Endothelial cell (in vitro differentiated cells): ENCODE results near the gene CSTB. TPM values are rescaled to one million over a fixed set of nuclear protein-coding genes. Genes with fewer than 3 reads are reported as not detected.
"Not testable (repeated sequence)": the region's sequence is repeated elsewhere in the genome, so short reads cannot be mapped to it uniquely, and the experiment has no call there.

ENCODE experiments used
- DNase-seq: peaks from one replicate; pipeline ENCODE4 v3.0.0; 2021; ENCODE audit warnings: low spot score
- H3K27ac Mint-ChIP-seq: one replicate; pipeline ENCODE4 v1.8.0; 2021; ENCODE audit warnings: mixed read lengths, inconsistent platforms; ENCODE audit not compliant: unreplicated experiment
- H3K27me3 Mint-ChIP-seq: one replicate; pipeline ENCODE4 v1.8.0; 2021; ENCODE audit warnings: mild to moderate bottlenecking, moderate library complexity, mixed read lengths, inconsistent platforms; ENCODE audit not compliant: unreplicated experiment
- H3K36me3 Mint-ChIP-seq: one replicate; pipeline ENCODE4 v1.8.0; 2021; ENCODE audit warnings: mild to moderate bottlenecking, low read depth, mixed read lengths, inconsistent platforms; ENCODE audit not compliant: unreplicated experiment
- H3K4me1 Mint-ChIP-seq: one replicate; pipeline ENCODE4 v1.8.0; 2021; ENCODE audit warnings: mild to moderate bottlenecking, mixed read lengths, inconsistent platforms; ENCODE audit not compliant: unreplicated experiment
- H3K4me3 Mint-ChIP-seq: one replicate; pipeline ENCODE4 v1.8.0; 2021; ENCODE audit warnings: mild to moderate bottlenecking, mixed read lengths, inconsistent platforms; ENCODE audit not compliant: unreplicated experiment
- H3K9me3 Mint-ChIP-seq: one replicate; pipeline ENCODE4 v1.8.0; 2021; ENCODE audit warnings: mixed read lengths, inconsistent platforms; ENCODE audit not compliant: unreplicated experiment
- long read RNA-seq: library from polyadenylated mRNA; unstranded; transcript quantifications from one replicate; pipeline ENCODE4 v2.0.0, GENCODE V29; 2020; ENCODE audit not compliant: unreplicated experiment
- total RNA-seq: library from RNA; stranded (reverse); fragmentation: NEBNext Ultra II Directional; extraction: Animal tissue kit (Norgen Biotek cat#: 25700); gene quantifications from one replicate; pipeline ENCODE4 v1.2.1, GENCODE V29; 2021; ENCODE audit not compliant: unreplicated experiment
- TF ChIP-seq, protein P1 (sequence below): fragments of 200-600 bp; sonication (generic); IDR thresholded peaks from one replicate; pipeline ENCODE4 v1.5.0; 2021; ENCODE audit warnings: antibody characterized with exemption; ENCODE audit not compliant: unreplicated experiment

The CSTB gene, protein sequence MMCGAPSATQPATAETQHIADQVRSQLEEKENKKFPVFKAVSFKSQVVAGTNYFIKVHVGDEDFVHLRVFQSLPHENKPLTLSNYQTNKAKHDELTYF
- total RNA-seq = 66.5 TPM
- long read RNA-seq, transcript CSTB-201 (3 exons, 2,164 nt) = major isoform, 171 of 178 reads
- long read RNA-seq, partial matches to known transcripts = 2 of 178 reads
- long read RNA-seq, other reads (novel, unspliced or antisense) = 3 of 178 reads

DNA sequence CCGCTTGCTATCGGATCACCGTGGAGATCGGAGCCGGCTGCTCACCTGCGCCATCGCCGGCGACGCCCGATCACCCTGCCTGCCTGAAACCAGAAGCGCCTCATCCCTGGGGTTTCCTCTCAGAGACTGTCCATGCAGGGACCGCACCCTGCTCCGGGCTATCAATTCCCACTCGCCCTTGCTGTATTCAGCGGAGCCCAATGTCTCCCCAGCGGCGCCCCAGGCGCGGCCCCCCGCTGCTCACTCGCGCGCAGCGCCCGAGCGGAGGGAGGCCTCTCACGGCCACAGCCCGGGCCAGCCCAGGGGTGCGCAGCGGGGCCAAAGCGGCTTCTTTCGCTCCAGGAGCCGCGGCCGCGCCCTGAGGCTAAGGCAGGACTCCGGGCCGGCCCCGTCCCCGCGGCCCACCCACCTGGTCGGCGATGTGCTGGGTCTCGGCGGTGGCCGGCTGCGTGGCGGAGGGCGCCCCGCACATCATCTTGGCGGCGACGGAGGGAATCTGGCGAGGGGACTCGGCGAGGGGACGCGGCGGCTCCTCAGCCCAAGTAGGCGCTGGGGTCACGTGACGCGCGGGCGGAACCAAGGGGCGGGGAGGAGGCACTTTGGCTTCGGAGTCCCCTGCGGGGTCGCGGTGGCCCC, at the start of gene CSTB:
Gene CSTB, minus strand, starts transcription at position 514 of the 636 bp plus-strand sequence. Its CDS starts 39 bp downstream, at position 475.
- Mint-ChIP-seq H3K4me1 (peaks cover 40% of the 10 kb centered on the region), H3K9me3 (no peaks in the 10 kb centered on the region), H3K27ac (peak within 1 kb of the TSS; percentile 36), H3K36me3 (peaks cover 21% of the 10 kb centered on the region), H3K4me3 (peak within 1 kb of the TSS; percentile 97), H3K27me3 (peaks cover 17% of the 10 kb centered on the region)
- TF ChIP-seq, protein P1, sequence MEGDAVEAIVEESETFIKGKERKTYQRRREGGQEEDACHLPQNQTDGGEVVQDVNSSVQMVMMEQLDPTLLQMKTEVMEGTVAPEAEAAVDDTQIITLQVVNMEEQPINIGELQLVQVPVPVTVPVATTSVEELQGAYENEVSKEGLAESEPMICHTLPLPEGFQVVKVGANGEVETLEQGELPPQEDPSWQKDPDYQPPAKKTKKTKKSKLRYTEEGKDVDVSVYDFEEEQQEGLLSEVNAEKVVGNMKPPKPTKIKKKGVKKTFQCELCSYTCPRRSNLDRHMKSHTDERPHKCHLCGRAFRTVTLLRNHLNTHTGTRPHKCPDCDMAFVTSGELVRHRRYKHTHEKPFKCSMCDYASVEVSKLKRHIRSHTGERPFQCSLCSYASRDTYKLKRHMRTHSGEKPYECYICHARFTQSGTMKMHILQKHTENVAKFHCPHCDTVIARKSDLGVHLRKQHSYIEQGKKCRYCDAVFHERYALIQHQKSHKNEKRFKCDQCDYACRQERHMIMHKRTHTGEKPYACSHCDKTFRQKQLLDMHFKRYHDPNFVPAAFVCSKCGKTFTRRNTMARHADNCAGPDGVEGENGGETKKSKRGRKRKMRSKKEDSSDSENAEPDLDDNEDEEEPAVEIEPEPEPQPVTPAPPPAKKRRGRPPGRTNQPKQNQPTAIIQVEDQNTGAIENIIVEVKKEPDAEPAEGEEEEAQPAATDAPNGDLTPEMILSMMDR = no peak
- peak; percentile 68 for DNase-seq

DNA sequence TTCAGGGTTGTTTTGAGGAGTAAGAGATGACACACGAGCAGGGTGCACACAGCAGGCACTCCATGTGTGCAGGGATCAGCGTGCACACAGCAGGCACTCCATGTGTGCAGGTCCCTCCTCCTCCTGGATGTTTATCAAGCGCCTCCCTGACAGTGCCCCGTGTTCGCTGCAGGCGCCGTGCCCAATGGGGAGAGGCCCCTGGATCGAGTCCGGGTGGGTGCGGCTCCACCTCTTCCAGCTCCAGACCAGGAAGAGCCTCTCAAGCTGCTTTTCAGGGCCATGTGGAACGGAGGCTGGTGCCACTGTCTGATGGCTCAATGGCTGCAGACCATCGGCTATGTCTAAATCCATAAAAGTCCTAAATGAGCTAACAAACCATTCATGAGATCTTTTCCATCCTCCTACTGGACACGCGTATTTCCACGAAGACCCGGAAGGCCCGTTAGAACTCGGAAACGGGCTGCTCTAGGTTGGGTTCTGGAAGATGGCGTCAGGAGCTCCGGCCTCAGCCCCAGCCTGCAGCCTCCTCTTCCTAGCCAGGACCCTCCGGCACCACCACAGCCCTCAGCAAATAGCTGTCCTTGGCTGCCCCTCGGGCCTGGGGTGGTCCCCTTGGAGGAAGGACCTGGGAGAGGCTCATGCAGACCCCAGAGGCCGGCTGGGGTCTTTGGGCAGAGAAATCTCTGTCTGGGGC, 49.3 kb upstream of the CSTB start:
- H3K27me3 Mint-ChIP-seq = peaks cover 2% of the 10 kb centered on the region
- no peaks in the 10 kb centered on the region for H3K4me1 Mint-ChIP-seq
- H3K36me3 Mint-ChIP-seq = no peaks in the 10 kb centered on the region
- TF ChIP-seq, protein P1 = no peak
- no peak overlapping the region for H3K4me3 Mint-ChIP-seq
- no peaks in the 10 kb centered on the region for H3K9me3 Mint-ChIP-seq
- DNase-seq = no peak
- H3K27ac Mint-ChIP-seq = no peak overlapping the region

DNA sequence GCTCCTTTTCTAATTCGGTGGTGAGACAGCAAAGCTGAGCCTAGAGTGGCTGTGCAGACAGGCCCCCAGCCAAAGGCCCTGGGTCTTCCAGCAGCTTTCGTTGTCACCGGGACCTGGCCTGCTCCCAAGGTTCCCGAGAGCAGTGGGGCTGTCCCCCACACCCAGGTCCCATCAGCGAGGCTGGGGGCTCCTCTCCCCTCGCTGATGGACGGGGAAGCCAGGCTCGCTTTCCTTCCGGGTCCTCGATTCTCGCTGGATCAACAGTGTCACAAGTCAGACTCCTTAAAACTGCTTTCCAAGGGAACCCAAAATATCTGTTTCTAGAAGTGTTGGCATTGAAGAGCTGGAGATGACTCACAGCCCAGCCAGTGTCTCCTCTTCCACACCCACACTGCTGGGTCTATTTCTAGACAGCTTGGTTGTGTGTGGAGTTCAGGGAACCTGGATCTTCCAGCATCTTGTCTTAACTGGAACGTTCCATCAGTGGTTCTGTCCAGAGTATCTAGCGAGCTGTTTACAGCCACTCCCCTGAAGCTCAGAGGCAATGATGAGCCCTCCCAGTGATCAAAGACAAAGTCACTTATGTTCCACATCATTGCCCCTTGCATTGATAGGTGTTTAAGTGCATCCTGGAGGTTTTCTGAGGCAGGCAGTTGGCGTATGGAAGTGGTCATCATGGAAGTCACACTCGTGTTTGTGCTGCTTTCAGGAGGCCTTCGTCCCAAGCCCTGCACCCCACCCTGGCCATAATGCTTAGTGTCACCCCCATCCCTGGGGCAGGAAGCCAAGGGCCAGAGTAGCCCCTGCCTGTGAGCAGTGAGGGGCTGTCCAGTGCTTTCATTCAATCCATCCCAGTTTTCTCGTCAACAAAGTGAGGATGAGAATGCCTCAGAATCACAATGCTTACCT, 48.5 kb upstream of the CSTB start:
- Mint-ChIP-seq H3K36me3 (no peaks in the 10 kb centered on the region), H3K4me3 (no peak overlapping the region), H3K4me1 (no peaks in the 10 kb centered on the region), H3K9me3 (no peaks in the 10 kb centered on the region), H3K27me3 (peaks cover 2% of the 10 kb centered on the region), H3K27ac (no peak overlapping the region)
- no peak for DNase-seq
- TF ChIP-seq, protein P1 = no peak

DNA sequence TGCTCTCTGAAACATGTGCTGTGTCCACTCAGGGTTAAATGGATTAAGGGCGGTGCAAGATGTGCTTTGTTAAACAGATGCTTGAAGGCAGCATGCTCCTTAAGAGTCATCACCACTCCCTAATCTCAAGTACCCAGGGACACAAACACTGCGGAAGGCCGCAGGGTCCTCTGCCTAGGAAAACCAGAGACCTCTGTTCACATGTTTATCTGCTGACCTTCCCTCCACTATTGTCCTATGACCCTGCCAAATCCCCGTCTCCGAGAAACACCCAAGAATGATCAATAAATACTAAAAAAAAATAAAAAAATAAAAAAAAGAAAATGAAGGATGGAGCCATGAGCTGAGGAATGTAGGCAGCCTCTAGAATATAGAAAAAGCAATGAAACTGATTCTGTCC, 46.6 kb upstream of the CSTB start:
- not testable (repeated sequence) for H3K27me3 Mint-ChIP-seq, H3K36me3 Mint-ChIP-seq, H3K9me3 Mint-ChIP-seq, DNase-seq, H3K4me1 Mint-ChIP-seq, H3K4me3 Mint-ChIP-seq, H3K27ac Mint-ChIP-seq

DNA sequence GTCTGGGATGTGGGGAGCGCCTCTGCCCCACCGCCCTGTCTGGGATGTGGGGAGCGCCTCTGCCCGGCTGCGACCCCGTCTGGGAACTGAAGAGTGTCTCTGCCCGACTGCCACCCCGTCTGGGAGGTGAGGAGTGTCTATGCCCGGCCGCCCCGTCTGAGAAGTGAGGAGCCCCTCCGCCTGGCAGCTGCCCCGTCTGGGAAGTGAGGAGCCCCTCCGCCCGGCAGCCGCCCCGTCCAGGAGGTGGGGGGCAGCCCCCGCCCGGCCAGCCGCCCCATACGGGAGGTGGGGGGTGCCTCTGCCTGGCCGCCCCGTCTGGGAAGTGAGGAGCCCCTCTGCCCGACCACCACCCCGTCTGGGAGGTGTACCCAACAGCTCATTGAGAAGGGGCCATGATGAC, 46.1 kb upstream of the CSTB start:
- not testable (repeated sequence) for DNase-seq, H3K4me1 Mint-ChIP-seq

More for the DNA sequence above, 46.1 kb upstream of the CSTB start:
- H3K27ac Mint-ChIP-seq, H3K36me3 Mint-ChIP-seq, H3K4me3 Mint-ChIP-seq, H3K9me3 Mint-ChIP-seq, H3K27me3 Mint-ChIP-seq: not testable (repeated sequence)
